ENCODE measurements around the gene CAMK1.

The CAMK1 gene

DNA sequence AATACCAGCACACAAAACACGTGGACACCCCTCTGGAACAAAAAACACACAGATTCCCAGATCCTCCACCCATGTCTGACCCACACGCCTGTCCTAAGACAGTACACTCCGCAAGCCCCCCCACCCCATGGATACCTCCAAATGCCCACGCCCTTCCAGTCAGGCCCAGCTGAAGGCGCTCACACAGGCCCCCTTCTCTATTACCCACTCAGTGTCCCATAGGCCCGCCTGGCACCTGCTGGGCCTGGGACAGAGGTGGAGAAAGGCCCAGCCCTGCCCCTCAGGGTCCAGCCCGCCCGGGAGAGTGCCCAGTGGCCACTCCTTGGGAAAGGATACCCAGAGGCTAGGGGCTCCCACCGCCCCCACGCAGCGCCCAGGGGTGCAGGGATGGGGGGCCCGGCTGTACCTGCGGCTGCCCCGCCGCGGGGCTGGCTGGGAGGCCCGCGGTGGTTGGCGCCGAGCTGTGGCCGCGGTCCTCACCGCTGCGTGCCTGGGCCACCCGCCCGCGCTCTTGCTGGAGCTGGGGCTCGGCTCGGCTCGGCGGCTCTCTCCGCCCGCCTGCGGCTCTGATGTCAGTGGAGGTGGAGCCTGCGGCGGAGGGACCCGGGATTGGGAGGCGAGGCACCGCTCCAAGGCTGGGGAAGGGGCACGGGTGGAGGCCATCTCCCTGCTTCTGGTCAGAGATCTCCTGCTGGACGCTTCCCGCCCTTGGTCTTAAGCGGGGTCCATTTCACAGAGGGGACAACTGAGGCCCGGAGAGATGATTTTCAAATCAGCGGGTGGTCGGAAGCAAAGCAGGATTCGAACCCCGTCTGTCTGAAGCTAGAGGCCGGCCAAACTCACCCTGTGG lies at the start of gene CAMK1:
CAMK1 (minus strand) TSS at position 522 of the 850 bp plus-strand sequence. CDS start 2,198 bp downstream, outside the sequence.
- peak; percentile 42 for DNase-seq (ENCODE audit: low read depth)

DNA sequence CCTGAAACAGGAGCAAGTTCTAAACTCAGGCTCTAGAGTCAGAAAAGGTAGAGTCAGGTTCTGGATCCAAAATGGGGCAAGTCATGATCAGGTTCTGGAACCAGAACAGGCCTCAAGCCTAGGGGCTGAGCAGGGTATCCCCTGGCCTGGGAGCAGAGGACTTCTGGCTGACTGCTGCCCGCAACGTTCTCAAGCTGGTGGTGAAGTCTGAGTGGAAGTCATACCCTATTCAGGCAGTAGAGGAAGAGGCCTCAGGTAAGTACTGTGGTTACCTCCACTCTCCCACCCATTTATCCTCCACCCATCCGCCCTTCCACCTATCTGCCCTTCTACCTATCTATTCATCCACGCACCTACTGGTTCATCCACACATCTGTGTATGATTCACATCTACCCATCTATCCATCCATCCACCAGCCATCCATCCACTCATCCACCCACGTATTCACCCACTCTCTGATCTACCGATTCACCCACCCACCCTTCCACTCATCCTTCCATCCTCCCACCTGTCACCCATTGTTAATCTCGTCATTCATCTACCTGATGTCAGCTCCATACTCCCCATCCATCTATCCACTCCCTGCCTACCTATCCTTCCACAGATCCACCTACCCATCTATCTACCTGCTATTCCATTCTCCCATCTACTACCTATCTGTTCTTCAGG lies 49.1 kb upstream of the CAMK1 start:
- DNase-seq (ENCODE audit: low read depth), result no peak

DNA sequence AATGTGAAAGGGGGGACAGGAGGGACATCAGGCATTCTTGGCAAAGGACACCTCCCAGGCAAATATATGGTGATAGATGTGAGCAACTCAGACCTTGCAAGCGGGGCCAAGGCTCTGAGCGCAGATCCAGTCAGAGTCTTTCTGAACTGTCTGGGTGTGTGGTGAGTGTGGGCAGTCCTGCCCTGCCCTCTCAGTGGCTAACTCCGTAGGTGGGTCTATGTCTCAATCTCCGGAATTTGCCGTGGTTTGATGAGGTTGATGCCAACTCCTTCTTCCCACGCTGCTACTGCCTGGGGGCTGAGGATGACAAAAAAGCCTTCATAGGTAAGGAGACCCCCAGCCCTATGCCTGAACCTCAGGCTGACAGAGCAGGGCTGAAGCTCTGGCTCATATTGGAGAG lies 47.7 kb upstream of the CAMK1 start:
- DNase-seq (ENCODE audit: low read depth), result no peak

GRCh38 chr3:9815986-9816385 lies 46.2 kb upstream of the CAMK1 start:
- no peak for DNase-seq (ENCODE audit: low read depth)

DNA sequence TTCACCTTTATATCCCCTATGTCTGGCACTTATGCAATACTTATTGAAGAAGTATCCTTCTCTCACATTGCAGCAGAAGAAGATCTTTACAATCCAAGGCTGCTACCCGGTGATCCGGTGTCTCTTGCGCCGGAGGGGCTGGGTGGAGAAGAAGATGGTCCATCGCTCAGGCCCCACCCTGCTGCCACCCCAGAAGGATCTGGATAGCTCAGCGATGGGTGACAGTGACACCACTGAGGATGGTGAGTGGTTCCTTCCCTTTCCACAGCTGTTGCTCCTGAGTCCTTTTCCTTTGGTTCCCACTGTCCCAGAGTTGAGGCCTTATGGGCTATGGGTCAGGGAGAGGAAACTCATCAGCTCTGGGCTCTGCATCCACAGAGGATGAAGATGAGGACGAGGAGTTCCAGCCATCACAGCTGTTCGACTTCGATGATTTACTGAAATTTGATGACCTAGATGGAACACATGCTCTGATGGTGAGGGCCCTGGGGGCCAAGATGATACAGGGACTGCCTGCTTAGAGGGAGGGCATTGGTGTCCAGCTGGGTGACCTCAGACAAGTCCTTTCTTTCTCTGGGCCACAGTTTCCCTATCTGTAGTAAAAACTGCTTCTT lies 43.2 kb upstream of the CAMK1 start:
- no peak for DNase-seq (ENCODE audit: low read depth)

DNA sequence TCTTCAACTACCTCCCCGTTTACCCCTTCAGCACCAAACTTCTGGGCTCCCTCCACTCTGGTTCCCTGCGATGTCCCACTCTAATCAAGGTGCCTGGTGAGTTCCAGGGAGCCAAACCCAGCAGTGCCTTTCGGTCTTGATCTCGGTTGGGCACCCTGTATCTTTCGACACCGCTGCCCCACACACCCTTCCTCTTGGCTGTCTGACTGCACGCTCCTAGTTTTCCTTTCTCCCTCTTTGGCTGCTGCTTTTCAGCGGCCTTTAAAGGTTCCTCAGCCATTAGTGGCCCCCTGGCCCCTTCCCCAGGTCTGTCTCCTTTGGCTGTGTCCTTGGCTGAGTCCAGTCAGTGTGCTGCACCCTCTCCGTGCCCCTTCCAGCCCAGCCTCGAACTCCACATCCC lies 41.1 kb upstream of the CAMK1 start:
- DNase-seq (ENCODE audit: low read depth), result no peak

GRCh38 chr3:9810433-9810770 lies 40.7 kb upstream of the CAMK1 start:
- no peak for DNase-seq (ENCODE audit: low read depth)

DNA sequence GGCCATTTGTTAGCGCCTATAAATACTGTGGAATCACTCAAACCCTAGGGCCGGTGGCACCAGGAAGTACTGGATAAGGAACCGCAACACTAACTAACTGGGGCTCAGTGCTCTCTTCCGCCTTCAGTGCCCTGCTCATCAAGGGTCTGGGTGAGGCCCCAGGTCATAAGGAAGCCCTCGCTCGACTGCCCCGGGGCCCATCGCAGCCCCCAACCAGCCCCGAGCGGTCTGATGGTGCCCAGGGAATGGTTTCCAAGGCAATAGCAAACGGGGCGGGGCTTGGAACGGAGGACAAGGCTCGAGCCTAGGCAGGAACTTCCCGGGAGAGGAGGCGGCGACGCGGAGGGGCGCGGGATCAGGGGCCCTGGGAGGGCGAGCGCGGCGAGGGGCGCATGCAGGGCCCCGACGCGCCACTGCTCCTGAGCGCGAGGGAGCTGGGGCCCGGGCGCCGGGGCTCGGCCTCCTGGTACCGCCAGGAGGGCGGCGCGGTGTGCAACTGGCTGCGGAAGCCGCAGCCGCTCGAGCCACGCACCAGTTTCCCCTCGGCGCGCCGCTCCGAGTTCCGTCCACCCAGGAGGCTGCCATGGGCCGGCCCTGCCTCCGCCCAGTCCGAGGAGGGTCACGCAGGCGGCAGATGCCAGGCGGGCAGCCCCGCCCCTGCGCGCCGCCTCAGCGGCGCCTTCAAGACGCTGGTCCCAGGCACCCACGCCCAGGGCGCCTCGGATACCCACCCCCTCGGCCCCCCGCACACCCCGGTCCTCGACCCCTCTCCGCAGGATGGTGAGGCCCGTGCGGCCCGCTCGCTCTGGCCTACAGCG lies 40.1 kb upstream of the CAMK1 start, which contains the start of gene TTLL3:
TTLL3 (plus strand) TSS at position 648 of the 818 bp plus-strand sequence. CDS start 400 bp downstream, outside the sequence.
- DNase-seq (ENCODE audit: low read depth), result peak; percentile 50

GRCh38 chr3:9809239-9809614 lies 39.5 kb upstream of the CAMK1 start:
- DNase-seq (ENCODE audit: low read depth), result no peak

DNA sequence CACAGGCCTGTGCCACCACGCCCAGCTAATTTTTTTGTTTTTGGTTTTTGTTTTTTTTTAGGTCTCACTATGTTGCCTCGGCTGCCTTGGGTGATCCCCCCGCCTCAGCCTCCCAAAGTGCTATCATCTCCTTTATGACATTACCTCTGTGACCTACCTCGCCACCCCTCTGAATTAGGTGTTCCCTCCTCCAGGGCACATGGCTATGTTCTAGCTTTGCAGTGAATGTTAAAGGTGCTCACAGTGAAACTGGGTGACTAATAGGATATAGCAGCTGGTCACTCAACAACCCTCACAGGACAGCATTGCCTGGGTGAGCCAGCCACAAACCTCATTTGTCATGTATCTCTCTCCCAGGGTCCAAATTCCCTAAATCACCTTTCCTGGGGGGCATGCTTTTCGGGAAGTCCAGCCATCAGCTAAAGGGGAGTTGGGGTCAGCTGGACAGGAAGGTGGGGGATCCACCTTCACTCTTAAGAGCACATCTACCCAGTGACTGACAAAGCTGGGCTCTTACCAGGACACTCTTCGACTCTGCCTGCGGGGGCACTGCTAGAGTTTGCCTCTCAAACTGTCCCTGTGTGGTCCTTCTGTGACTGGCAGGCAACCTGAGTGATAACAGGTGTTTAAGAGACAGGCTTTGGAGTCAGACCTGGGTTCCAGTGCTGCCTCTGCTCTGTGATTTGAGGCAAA lies 38.7 kb upstream of the CAMK1 start:
- DNase-seq (ENCODE audit: low read depth), result no peak

DNA sequence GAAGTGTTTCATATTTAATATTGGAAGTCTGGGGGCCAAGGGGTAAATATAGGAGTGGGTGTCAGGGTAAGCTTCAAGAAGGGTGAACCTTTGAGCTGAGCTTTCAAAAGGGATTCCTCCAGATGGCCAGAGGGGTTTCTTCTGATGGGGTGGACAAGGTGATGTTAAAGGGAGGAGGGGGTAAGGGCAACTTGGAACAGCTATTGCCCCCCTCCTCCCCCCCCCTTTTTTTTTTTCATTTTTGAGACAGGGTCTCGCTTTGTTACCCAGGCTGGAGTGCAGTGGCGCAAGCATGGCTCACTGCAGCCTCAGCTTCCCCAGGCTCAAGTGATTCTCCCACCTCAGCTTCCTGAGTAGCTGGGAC lies 38.2 kb upstream of the CAMK1 start:
- DNase-seq (ENCODE audit: low read depth), result no peak

DNA sequence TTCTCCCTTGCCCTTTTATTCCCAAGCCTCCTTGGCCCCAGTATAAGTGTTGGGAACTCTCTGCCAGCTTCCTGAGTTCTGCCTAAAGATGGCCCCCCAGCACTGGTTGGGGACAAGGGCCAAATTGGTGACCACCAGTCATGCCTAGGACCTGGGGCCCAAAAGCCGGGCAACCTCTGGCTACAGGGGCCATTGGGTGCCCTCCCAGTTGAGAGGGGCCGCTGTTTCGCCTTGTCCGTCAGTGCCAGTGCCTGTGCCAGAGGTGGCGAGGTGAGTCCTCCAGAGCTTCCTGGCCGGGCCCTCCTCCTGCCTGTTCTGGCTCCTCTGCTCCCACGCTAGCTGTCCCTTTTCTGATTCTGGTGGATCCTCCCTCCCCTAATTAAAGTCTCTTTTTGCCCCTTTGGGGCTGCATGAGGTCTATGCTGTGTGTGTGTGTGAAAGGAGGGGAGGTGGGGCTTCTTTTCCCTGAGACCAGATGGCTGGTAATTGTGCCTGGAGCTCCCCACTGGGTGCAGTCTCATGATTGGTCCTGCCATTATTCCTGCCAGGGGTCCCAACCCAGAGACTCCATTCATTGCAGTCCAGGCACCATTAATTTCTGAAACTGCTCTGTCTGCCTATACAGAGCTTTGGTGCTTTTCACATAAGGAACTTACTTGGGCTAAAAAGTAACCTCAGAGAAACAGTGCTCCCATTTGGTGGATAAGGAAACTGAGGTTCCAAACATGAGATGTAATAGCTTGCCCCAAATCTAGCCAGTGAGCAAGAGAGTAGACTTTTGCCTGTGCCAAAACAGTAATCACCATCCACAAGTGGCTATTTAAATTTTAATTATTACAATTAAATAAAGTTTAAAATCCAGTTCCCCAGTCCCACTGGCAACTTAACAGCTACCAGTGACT lies 37.2 kb upstream of the CAMK1 start:
- DNase-seq (ENCODE audit: low read depth), result no peak

- DNase-seq (ENCODE audit: low read depth), result no peak
Observed at GRCh38 chr3:9806137-9806536, 36.4 kb upstream of the CAMK1 start.

DNA sequence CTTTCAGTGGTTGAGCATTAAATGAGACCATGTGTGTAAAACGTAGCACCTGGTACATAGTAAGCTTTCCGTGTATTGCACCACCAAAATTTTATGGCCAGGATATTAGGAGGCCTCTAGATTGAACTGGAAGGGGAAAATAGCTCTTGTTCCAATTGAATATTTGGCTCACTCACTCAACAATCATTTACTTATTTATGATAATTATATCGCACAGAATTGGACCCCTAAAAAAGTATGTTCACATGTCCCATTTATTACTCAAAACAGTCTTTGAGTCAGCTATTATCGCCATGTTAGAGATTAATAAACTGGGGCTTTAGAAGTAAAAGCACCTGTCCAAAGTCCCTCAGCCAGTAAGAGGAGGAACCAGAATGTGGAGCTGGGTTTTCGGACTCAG lies 35.2 kb upstream of the CAMK1 start:
- no peak for DNase-seq (ENCODE audit: low read depth)

GRCh38 chr3:9803494-9803893 lies 33.7 kb upstream of the CAMK1 start:
- DNase-seq (ENCODE audit: low read depth), result no peak

DNA sequence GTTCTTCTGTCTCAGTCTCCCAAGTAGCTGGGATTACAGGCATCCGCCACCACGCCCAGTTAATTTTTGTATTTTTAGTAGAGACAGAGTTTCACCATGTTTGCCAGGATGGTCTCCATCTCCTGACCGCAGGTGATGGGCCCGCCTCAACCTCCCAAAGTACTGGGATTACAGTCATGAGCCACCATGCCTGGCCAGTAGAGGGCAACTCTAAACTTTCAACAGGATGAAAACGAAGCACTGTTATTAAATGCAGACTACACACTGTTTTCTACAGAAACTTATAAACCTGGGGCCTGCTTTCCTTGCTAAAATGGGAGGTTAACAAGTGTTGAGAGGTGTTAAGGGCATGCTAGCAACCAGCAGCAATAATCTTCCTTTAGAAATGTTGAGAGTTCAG lies 30.8 kb upstream of the CAMK1 start:
- no peak for DNase-seq (ENCODE audit: low read depth)

- DNase-seq (ENCODE audit: low read depth), result no peak
Observed at GRCh38 chr3:9797196-9797945, 27.6 kb upstream of the CAMK1 start.

DNA sequence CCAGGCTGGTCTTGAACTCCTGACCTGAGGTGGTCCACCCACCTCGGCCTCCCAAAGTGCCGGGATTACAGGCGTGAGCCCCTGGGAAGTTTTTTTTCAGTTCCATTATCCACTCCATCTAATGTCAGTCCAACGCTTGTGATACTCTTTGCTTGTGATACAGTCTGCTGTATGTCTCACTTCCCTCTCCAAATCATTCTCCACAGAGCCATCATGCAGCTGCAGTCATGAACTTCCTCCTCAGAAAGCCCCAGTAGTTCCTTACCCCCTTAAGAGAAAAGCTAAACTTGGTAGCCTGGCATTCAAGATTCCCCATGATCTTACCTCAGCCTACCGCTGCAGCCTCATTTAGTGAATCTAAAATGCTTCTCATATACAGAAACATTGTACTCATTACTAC lies 25.5 kb upstream of the CAMK1 start:
- no peak for DNase-seq (ENCODE audit: low read depth)

GRCh38 chr3:9794400-9794799 lies 24.7 kb upstream of the CAMK1 start:
- DNase-seq (ENCODE audit: low read depth), result no peak
